Retinal pigment epithelial cell (primary cell): Measurements from ENCODE around the gene GAB1.
A peak's percentile ranks its signal among the peaks of the same experiment; 100 is the strongest.

Experiments used
- DNase-seq: peaks from one replicate; pipeline ENCODE4 v3.0.0-alpha.2; 2010; ENCODE audit warnings: low read depth
- H3K4me3 ChIP-seq: 2 replicates; pipeline ENCODE4 v1.5.1; 2011; ENCODE audit warnings: mild to moderate bottlenecking, low read length, control low read depth, moderate library complexity
- TF ChIP-seq, protein P1 (sequence below): conservative IDR thresholded peaks from 2 replicates; pipeline ENCODE4 v1.5.1; 2011; ENCODE audit warnings: low read depth, low read length, control low read depth, inconsistent platforms

The GAB1 gene

DNA sequence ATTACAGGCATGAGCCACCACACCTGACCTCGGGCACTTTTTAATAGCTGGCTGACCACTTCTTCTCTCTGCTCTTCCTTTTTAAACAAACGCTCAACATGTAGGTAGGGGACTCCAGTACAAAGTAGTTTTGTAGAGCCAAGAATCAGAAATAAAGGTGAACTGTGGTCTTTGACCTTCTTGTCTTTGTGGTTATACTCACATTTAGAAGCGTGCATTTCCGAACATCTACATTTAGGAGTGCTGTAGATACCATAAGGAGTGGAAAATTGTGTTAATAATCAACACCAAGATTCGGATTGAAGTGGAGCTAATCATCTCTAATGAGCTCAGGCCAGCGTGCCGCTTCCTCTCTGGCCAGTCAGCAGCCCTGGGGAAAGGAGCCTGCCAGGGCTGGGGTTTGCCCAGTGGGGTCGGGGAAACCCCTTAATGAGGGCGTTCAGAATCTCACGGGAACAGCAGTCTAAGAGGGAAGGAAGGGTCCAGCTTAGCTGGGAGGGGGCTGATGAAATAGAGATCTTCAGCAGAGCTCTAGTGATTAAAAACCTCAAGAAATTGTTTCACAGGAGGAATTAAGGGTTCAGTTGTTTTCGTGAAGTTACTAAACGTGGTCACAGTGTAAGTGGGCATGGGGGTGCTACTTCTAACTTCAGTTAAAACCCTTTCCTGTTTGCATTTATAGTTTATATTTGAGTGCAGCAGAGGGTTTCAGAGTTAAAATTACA lies 81.2 kb downstream of the GAB1 start:
- H3K4me3 ChIP-seq = no peak overlapping the region
- TF ChIP-seq, protein P1, sequence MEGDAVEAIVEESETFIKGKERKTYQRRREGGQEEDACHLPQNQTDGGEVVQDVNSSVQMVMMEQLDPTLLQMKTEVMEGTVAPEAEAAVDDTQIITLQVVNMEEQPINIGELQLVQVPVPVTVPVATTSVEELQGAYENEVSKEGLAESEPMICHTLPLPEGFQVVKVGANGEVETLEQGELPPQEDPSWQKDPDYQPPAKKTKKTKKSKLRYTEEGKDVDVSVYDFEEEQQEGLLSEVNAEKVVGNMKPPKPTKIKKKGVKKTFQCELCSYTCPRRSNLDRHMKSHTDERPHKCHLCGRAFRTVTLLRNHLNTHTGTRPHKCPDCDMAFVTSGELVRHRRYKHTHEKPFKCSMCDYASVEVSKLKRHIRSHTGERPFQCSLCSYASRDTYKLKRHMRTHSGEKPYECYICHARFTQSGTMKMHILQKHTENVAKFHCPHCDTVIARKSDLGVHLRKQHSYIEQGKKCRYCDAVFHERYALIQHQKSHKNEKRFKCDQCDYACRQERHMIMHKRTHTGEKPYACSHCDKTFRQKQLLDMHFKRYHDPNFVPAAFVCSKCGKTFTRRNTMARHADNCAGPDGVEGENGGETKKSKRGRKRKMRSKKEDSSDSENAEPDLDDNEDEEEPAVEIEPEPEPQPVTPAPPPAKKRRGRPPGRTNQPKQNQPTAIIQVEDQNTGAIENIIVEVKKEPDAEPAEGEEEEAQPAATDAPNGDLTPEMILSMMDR = no peak
- DNase-seq = no peak

DNA sequence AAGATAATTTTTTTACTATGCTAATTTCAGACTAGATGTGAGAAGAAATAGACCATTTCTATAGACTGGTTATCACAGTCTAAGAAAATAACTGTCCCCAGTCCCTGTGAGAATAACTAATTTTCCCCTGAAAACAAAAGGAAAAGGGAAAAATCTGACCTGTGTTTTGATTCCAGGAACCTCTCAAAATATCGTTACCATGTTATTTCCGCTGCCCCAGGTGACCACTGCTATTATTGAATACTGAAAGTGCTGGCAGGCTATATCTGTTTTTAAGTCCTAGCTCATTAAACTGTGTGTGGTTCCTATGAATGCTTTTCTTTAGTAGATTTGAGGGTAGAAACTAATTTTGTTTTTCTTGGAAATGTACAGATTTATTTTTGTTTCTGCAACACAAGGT lies 83.6 kb downstream of the GAB1 start:
- H3K4me3 ChIP-seq = no peak overlapping the region
- TF ChIP-seq, protein P1 = no peak

DNA sequence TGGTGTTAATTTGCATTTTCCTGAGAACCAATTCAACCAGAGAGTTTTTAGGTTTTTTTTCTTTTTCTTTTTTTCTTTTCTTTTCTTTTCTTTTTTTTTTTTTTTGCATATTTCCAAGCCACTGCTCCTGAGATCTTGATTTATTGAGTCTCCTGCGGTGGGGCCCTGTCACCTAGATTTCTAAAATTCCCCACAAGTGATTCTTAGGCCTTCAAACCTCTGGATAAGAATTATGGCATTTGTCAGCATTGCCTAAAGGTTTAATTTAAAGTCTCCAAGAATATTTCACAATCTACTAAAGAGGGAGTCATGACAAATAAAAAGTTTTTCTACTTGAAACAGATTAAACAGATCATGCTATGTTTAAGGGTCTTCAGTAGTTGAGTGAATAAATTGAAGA lies 84.9 kb downstream of the GAB1 start:
- DNase-seq = peak; percentile 81
- H3K4me3 ChIP-seq = no peak overlapping the region
- TF ChIP-seq, protein P1 = no peak

More for the DNA sequence above, 83.6 kb downstream of the GAB1 start:
- DNase-seq = no peak

DNA sequence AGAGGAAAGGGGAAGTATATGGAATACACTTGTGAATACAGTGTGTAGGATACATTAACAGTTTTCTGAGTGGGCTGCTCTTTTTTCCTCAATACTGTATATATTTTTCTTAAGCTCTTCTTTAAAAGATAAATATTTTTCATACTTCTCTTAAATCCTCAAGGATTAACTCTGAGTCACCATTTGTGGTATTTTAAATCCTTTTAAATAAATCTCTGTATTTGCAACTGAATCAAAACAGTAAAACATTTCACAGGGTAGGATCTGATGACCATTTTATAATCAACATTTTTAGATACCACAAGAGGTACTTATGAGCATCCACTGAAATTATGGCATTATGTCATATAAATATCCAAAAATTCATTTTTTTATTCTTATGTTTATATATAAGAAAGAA lies 87.6 kb downstream of the GAB1 start:
- H3K4me3 ChIP-seq = no peak overlapping the region
- peak; percentile 91 for DNase-seq
- TF ChIP-seq, protein P1 = no peak

DNA sequence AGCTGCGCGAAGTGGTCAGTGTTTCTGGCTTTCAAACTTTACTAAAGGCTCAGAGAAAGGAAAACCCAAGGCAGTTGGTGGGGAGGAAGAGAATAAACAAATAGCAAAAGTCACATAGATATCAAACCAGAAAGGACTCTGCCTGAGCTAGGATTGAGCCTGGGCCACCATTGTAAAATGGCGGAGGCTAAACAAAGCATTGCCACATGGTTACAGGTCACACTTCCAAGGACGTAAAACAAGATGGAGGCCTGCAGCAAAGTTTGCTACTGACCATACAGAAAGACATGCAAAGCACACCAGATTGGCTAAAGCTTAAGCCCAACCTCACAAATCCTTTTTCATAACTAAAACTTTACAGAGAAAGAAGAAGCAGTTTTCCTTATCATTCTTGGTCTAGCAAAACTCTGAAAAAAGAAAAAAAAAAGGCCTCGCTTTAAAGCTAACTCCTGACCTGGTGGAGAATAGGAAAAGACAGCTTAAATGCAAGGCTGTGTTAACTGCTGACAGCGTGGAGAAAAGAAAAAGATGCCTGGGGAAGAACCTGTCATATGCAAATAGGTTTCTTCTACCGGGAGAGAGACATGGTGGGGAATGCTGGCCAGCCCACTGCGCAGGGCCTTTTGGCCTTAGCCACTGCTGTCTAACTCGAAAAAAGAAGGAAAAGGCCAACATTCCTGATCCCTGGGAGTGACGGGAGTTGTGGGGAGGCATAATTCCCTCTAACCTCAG lies 95.0 kb downstream of the GAB1 start:
- H3K4me3 ChIP-seq = no peak overlapping the region
- TF ChIP-seq, protein P1 = no peak
- no peak for DNase-seq

DNA sequence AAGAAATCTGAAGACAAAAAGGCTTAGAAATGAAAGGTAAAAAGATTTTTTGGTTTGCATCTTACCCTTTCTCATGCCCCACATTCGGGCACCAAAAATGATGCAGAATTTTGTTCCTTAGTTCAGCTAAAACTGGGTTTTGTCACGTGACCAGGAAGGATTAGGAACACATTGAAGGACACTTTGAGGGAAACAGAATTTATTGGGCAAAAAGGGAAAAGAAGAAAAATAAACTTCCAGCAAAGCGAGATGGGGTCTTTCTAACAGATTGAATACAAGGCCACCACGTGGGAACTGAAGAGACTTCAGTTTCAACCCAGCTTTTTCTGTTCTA lies 95.5 kb downstream of the GAB1 start:
- no peak overlapping the region for H3K4me3 ChIP-seq
- TF ChIP-seq, protein P1 = no peak
- DNase-seq = no peak

DNA sequence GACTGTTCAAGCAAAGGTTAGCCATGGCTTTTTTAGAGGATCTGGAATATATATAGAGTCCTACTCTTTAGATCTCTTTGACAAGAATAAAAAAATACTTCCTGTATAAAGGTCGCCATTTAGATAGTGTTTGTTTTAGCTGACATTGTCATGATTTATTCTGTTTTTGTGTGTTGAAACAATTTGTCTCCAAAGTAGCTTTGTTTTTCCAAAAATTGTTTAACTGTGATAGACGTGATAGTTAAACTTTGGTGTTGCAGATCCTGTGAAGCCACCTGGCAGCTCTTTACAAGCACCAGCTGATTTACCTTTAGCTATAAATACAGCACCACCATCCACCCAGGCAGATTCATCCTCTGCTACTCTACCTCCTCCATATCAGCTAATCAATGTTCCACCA lies 96.6 kb downstream of the GAB1 start:
- no peak for DNase-seq
- H3K4me3 ChIP-seq = no peak overlapping the region
- TF ChIP-seq, protein P1 = no peak
